HG03064 (cell line): ENCODE data around the gene TMEM252.

Experiments used
- ATAC-seq: cut with Tn5 transposase; IDR thresholded peaks from one replicate; pipeline ENCODE4 v1.9.1; 2021; ENCODE audit warnings: low read depth; ENCODE audit not compliant: unreplicated experiment

Gene TMEM252

DNA sequence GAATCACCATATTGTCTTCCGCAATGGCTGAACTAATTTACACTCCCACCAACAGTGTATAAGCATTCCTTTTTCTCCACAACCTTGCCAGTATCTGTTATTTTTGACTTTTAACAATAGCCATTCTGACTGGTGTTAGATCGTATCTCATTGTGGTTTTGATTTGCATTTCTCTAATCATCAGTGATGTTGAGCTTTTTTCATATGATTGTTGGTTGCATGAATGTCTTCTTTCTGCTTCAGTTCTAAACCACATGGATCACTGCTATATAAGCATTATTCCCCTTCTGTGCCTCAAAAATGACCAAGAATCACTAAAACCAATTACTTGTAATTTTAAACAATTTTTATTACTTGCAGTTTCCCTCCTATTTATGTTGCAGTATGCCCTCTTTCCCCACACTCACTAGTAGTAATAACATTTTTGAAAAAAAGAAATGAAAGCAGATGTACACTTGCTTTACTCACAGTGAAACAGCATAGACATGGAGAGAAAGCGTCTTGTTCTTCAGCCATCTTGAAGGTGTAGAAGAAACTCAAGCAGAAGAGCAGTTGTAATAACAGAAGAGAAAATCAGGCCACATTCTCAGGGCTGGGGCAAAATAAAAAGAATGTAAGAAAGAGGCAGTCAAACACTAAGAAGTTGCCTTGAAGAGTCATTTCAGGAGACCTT, 4.5 kb upstream of the TMEM252 start:
- peak; percentile 44 for ATAC-seq

DNA sequence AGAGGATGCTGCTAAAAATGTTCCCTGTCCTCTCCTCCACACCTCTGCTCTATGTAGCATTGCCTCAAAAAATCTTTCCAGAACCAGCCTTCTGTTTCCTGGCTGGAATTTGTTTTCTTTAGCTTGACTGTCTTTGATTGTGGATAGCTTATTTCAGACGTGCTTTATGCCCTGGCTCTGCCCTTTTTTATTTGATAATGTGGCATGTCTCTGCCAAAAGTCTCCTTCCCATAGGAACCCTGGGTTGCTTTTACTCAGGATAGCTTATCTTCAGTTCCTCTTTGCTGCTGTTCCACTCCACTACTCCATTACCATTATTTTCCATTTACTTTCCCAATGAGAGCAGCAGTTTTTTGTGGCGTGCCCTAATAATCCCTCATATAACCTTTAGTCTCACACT, 885 bp upstream of the TMEM252 start:
- ATAC-seq, result no peak

DNA sequence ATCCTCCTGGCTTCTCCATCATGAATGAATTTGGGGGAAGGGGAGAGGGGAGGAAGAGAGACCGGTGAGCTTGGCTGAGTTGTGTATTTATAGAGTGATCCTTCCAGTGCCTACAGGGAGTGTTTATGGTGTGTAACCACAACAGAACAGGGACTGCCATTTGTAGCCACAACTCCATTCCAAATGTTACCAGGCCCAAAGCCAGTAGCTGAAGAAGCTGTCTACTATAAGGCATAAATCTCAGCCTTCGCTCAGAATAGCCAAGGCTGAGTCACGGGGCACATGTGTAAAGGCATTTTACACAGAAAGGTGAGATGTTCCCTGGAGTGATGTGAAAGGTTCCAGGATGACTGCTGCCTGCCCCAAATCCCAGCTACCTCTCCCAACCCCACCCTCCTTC, 2.5 kb downstream of the TMEM252 start:
- ATAC-seq, result no peak

DNA sequence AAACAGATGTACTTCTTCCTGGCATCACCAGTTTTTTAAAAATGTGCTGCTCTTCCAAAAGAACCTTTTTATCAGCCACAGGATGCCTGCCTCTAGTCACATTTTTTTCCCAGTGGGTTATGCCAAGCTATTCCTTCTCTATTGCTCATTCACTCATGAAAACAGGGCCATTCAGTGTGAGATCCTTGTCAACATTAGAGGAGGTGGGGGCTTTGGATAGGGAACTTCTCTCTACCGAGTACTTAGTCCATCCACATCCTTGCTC, 3.1 kb downstream of the TMEM252 start:
- ATAC-seq, result no peak

DNA sequence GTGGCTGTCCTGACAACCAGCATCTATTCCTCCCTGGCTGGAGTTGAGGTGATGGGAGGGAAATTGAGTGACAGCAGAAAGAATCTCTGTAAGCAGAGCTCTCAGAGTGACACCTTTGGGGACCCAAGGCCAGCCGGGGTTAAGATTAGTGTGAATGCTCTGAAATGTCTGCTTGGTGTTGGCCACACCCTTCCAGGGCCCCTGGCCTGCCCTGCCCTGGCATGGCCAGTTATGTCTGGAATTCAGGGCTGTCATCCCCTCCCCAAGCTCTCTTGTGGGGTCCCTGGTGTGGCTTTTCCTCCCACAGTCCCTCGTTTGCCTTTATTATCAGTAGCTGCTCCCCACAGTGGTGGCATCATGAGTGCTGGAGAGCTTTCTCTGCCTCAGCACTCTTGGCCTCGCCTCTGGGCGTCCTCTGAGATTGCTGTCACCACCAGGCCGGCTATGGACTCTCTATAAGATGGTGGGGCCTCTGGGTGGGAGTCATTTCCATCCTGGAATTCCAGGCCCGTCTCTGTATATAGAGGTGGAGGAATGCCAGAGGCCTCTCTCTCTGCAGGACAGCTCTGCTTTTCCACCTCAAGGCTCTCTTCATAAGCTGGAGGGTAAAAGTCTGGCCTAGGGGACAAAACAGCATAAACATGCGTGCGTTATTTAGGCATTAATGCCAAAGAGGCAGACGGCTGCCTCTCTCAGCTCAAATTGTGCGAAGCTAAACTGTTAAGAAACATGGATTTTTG, 3.6 kb downstream of the TMEM252 start:
- no peak for ATAC-seq

DNA sequence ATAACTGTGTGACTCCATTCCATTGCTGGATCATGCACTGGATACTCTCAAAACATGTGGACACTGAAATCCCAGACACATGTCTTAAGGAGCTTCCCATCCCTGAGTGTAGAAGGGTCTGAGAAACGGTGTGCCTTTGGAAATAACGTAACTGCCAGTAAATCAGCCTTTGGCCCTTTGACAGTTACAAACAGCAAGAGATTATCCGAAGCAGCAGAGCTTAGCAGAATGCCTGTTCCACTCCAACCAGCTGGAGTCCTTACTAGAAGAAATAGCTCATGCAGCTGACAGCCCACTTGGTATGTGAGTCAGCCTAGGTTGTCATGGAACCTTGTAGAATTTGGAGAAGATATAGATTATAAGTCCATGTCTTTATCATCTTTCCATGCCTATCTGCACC, 7.0 kb downstream of the TMEM252 start:
- ATAC-seq, result no peak

DNA sequence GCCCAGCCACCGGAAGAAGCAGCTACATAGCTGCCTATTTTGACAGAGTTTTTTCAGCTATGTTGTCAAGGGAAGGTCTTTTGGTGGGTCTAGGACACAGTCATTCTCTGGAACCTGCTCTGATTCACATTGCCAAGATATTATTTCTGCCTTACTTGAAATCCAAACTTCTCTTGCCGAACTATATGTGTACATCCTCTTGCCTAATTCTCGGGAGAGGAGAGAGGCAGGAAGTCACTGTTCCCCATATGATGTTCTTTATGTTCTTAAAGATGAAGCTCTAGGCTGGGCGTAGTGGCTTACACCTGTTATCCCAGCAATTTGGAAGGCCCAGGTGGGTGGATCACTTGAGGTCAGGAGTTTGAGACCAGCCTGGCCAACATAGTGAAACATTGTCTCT, 8.6 kb downstream of the TMEM252 start:
- no peak for ATAC-seq

DNA sequence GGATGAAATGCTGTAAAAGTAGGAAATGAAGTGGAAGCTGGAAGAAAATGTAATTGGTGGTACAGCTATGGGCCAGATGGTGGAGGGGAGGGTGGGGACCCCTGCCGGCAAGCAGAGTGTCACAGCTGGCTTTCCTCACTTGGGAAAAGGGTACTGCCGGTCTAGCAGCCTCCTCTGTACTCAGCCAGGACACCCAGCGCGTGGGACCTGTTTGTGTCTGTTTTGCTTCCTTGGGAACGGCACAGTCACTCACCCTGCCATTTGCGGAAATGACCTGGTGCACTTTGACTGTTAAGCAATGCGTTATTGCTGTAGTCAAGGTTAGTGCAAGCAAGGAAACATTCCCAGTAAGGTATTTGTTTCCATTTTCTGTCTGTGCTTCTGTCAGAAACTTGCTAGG, 10.1 kb downstream of the TMEM252 start:
- ATAC-seq, result no peak

DNA sequence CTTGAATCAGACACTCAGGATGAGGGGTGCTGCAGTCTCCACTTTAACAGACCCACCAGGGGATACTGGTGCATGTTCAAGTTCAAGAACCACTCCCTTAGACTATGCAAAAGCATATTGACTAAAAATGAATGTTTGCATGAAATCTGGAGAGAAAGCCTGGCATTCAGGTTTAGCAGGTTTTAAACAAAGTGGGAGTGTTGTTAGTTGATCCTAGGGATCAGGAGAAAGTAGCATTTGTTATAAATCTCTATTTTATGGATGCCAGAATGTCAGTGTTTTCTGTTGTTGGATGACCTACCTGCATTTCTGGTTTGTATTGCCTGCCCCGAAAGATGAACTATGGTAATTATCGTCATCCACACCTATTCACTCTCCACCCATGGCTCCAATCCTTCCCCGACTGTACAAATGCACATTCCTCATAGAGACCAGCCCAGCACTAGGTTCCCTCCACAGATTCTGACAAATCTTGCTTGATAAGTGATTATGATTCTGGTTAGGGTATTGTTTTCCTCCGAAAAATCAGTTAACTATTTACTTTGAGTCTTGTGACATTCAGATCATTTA, 17.2 kb downstream of the TMEM252 start:
- ATAC-seq, result no peak

DNA sequence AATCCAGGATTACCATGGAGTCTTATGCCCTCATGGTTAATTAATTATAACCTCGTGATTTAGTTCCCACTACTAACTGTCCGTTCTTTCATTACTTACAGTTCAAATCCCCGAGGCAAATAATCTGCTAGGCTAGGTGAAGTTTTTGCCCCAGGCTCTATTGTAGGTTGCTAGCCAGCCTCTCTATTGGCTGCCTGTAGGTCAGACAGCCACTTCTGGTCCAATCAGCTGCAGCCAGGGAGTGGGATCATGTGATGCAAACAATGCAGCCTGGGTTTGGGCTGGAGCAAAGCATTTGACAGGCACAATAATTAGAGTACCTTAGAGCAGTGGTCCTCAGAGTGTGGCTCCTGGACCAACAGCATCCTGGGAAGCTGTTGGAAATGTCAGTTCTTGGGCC, 17.7 kb downstream of the TMEM252 start:
- ATAC-seq, result no peak

DNA sequence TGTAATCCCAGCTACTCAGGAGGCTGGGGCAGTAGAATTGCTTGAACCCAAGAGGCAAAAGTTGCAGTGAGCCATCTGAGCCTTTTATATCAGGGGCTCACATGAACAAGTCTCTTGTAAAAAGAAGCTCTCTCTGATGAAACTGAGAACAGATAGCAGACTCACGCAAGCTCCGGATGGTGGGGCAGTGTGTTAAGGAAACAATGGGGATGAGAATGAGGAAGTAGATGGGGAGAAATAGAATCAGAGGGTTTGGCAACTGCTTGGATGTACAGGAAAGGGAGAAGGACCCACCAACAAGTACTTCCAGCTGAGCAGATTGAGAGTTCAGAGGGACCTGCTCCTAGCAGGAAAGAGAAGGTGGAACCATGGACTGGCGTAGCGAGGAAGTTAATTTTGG, 18.6 kb downstream of the TMEM252 start:
- ATAC-seq, result no peak

DNA sequence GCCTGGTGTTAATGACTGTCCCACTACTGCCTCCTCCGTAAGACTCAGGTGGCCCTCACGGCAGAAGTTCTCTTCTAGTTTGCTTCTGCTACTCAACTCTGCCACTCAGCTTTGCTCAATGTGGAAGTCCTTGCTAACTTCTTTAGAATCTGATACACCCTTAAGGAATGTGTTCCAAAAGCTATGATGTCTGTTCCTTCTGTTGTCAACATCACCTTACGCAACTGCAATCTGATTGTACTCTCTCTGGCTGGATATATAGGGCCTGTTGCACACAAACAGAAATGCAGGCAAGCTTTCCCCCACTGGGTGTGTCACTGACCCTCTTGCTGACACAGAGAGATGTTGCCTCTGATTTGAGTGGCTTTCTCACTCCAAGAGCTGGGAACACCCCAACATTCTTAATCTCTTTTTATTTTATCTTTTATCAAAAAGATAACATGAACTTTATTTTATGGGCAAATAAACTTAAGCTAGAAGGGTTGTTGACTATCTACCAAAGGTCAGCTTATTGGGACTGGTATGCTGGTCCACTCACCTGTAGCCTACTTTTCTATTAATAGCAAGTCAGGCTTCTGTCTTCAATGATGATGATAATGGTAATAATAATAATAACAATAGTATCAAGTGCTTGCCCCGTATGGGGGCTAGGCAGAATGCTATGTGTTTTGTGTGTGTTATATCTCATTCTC, 25.2 kb downstream of the TMEM252 start:
- ATAC-seq, result no peak

DNA sequence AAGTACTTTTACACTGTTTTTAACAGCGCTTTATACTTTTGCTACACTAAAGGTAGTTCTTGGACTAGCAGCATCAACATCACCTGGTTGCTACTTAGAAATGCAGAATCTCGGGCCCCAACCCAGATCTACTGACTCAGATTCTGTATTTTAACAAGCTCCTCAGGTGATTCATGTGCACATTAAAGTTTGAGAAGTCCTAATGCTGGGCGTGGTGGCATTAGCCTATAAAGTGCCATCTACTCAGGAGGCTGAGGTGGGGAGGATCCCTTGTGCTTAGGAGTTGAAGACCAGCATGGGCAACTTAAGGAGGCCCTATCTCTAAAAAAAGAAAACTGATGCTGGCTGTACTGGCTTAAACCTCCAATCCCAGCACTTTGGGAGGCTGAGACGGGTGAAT, 26.7 kb downstream of the TMEM252 start:
- no peak for ATAC-seq

DNA sequence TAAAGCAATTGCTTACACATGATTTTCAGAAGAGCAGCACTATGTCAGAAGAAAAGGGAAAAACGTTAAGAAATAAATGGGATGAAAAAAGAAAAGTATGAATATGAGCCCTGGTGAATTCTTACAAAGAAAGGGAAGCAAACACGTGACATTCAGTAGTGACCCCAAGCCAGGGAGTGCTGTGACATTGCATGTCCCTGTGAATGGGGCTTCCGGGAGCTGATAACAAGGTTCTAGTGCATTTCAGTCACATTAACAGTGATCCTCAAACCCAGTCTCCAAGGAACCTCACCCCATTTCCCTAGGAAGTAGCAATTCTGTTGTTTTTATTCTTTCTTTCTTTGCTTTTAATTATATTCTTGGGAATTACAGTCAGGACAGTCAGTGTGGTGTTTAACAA, 27.3 kb downstream of the TMEM252 start:
- no peak for ATAC-seq

DNA sequence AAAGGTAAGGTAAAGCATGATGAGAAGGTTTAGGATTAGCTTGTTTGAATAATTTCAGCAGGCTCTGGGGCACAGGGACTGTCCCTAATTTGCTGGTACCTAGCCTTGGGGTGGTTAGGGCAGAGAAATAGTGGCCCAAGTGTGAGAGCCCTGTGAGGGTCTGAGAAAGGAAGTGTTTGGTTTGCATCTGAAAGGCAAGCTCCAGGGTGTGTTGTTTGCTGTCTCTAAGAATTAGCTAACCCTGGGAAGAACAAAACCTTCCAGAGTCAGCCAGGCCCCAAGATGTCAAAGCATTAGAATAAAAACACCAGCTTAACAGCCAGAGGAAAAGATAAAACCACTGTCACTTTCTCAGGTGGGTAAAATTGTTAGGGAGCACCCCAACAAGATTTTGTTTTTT, 31.0 kb downstream of the TMEM252 start:
- no peak for ATAC-seq

DNA sequence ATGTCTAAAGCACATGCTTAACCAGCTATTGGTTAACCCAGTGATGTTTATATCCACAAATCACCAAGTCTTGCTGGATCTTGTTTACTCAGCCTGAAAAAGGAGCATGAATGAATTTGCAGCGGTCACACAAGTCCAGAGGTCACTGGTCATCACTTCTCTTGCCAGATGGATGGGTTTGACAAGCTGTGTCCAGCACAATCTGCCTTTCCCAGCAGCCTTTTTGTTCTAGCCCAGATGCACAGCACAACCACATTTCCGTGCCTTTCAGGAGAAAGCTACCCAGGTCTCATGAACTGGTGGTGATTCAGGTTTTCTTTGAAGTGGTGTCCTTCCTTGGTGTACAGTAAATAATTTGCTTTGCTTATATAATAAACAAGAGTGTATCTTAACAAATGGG, 32.1 kb downstream of the TMEM252 start:
- no peak for ATAC-seq

DNA sequence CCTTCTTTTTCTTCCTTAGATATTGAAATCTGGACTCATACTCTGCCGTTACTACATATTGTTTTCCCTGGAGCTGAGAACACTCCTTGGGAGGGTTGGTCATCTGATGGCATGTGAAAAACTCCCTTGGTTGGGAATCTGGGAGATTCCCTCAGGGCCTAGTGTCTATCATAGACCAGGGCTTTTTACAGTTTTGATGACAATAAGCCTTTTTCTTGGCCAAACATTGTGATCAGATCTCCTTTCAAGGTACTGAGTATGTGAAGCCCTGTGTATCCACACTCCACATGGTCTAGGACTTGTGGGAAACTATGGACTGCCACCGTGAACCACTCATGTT, 32.9 kb downstream of the TMEM252 start:
- no peak for ATAC-seq

DNA sequence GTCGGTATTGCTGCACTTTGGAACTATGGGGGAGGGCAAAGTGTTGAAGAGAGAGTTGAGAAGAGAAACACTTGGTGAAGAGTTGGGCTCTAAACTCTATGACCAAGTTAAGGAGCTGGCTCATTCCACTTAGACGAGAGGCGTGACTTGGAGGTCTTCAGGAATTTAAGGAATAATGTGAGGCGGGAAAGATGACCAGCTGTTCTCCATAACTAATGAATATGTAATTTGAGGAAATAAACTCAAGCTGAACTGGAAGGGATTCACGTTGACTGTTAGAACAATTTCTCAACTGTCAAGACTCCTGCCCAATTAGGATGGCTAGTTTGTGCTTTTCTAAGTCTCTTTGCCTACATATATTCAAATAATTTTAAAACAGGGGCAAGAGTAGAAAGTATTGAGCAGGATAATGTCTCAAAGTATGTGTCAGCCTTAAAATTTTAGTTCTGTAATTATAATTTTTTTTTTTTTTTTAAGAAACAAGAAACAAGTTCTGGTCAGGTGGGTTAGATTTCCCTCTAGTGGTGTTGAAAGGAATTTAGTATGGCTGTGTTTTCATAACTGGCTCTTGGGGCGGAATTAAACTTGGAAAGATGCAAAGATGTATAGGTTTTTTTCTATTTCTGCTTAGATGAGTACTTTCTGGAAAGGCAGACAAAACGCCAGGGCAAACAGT, 33.4 kb downstream of the TMEM252 start:
- no peak for ATAC-seq

DNA sequence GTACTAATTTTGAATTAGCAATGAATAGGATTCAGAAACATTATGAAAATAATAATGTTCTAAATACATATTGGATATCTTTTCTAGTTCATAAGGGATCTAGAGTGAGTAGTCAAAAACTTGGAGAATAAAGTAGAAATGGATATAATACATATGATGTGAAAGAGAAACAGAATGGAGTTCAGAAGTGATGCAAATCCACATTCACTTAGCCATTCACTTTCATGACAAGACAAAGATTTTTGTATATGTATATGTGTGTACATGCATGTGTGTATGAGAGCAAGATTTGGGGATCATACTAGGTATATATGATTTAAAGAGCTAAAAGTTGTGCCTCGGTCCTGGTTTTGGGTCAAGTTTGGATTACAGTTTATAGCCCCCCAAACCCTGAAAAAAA, 34.1 kb downstream of the TMEM252 start:
- ATAC-seq, result no peak

DNA sequence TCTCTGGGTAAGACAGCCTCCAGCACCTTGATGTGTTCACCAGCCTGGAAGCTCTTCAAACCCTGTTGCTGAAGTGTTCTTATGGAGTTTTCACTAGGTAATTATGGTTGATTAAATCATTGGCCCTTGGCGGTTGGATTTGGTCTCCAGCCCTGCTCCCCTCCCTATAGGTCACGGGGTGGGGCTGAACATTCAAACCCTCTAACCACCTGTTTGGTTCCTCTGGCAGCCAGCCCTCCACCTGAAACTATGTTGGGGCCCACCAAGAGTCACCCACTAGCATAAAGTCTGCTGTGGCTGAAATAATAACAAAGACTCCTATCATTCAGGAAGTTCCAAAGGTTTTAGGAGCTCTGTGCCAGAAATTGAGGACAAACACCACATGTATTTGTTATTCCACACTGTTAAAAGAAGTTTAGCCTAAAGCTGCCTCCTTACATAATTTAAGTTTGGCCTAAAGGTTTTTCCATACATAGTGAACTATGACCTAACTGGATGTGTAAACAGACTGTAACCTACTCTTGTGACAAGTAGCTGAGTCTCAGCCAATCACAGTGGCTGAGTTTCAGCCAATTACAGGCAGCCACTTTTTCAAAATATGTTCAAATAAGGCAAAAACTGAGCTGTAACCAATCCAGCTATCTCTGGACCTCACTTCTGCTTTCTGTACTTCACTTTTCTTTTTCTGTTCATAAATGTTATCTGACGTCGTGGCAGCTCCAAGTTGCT, 34.8 kb downstream of the TMEM252 start:
- no peak for ATAC-seq

DNA sequence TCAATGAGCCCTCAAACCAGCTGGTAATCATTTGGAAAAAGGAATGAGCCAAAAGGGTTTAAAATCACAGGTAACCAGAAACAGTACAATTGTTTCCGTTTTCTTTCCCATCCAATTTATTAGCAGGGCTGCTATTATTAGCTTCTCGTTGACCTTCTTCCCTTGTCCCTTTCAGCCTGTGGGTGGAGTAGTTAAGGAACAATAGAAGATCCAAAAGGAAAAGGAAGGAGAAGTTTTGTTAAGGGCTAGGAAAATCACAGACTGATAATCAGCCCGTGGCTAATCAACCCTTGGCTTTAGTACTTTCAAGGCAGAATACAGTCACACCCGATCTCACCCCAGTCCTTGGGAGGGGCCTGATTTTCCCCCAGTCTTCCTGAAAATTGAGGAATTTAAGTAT, 38.4 kb downstream of the TMEM252 start:
- no peak for ATAC-seq
